ENCODE results near the gene SLC9A5.

The SLC9A5 gene

DNA sequence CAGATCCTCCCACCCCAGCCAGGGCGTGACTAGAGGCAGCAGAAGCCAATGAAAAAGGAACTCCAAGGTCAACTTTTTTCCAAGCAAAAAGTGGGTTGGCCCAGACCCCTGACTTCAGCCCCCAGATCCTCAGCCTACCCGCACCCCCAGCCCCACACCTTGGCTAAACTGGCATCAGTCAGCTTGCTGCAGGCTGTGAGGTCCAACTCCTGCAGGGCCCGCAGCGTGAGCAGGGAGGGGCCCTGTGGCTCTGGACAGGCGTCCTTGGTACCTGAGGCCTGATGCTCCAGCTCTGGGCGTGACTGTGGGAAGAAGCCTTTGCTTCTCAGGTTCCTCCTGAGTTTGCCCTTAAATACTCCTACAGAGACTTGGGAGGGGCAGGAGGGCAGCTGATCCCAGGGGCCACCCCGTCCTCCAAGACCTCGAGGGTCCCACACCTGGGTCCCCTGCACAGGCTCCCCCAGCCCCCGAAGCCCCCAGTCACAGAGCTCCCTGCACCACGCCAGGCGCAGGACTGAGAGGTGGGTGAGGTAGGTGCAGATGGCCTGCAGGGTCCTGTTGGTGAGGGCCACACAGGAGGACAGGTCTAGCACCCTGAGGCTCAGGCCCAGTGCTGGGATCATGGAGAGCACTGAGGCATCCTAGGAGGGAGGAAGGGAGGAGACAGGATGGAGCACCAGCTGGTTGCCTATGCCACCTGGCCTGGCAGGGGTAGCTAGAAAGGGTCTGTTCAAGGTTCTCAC lies 40.5 kb upstream of the SLC9A5 start:
- Histone ChIP-seq H3K4me2 (ENCODE audit: low read length) (no peak overlapping the region), H3K4me1 (ENCODE audit: low read length) (no peaks in the 10 kb centered on the region), H3K27ac (ENCODE audit: low read length) (no peak overlapping the region), H3K9ac (ENCODE audit: low read length) (no peak overlapping the region), H3K36me3 (replicated peaks; ENCODE audit: low read depth, low read length) (peaks cover 8% of the 10 kb centered on the region), H2AFZ (ENCODE audit: low read depth, low read length) (no peak overlapping the region), H3K27me3 (ENCODE audit: low read depth, low read length) (no peaks in the 10 kb centered on the region), H4K20me1 (ENCODE audit: insufficient read depth, low read length) (0 out of 2 replicates have a peak, but pooled peaks cover 3% of the 10 kb centered on the region), H3K9me3 (ENCODE audit: insufficient read depth, low read length) (no peaks in the 10 kb centered on the region), H3K79me2 (ENCODE audit: low read length) (no peaks in the 10 kb centered on the region), H3K4me3 (ENCODE audit: low read length) (no peak overlapping the region)
- TF ChIP-seq, protein P1, sequence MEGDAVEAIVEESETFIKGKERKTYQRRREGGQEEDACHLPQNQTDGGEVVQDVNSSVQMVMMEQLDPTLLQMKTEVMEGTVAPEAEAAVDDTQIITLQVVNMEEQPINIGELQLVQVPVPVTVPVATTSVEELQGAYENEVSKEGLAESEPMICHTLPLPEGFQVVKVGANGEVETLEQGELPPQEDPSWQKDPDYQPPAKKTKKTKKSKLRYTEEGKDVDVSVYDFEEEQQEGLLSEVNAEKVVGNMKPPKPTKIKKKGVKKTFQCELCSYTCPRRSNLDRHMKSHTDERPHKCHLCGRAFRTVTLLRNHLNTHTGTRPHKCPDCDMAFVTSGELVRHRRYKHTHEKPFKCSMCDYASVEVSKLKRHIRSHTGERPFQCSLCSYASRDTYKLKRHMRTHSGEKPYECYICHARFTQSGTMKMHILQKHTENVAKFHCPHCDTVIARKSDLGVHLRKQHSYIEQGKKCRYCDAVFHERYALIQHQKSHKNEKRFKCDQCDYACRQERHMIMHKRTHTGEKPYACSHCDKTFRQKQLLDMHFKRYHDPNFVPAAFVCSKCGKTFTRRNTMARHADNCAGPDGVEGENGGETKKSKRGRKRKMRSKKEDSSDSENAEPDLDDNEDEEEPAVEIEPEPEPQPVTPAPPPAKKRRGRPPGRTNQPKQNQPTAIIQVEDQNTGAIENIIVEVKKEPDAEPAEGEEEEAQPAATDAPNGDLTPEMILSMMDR (IDR thresholded peaks at IDR 0.05; ENCODE audit: low read depth, low read length): no peak
- no peak for TF ChIP-seq EZH2phosphoT487 (IDR thresholded peaks at IDR 0.05; ENCODE audit: low read depth)

DNA sequence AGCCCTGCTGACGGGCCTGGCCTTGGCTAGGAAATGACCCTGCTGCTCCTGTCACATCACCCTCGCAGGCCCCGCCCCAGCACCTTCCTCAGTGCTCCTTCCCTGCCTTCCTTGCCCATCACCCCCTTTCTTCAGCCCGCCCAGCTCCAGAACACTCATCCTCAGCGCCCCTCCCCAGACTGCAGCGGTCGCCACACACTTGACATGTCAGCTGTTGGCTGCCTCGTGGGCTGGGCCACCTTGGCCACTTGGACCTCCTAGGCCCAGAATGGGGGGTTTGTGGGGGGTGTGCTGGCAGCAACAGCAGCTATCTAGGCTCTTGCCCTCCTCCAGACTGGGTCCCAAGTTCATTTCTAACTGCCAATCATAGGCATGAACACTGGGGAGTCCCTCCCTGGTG lies 39.2 kb upstream of the SLC9A5 start:
- Histone ChIP-seq H3K27ac (ENCODE audit: low read length) (no peak overlapping the region), H3K27me3 (ENCODE audit: low read depth, low read length) (no peaks in the 10 kb centered on the region), H3K4me3 (ENCODE audit: low read length) (no peak overlapping the region), H3K4me1 (ENCODE audit: low read length) (no peaks in the 10 kb centered on the region), H3K36me3 (replicated peaks; ENCODE audit: low read depth, low read length) (no peaks in the 10 kb centered on the region), H3K4me2 (ENCODE audit: low read length) (no peak overlapping the region), H3K9me3 (ENCODE audit: insufficient read depth, low read length) (no peaks in the 10 kb centered on the region), H3K9ac (ENCODE audit: low read length) (no peak overlapping the region), H3K79me2 (ENCODE audit: low read length) (no peaks in the 10 kb centered on the region), H2AFZ (ENCODE audit: low read depth, low read length) (no peak overlapping the region), H4K20me1 (ENCODE audit: insufficient read depth, low read length) (0 out of 2 replicates have a peak, but pooled peaks cover 3% of the 10 kb centered on the region)
- TF ChIP-seq EZH2phosphoT487 (IDR thresholded peaks at IDR 0.05; ENCODE audit: low read depth): no peak
- TF ChIP-seq, protein P1 (IDR thresholded peaks at IDR 0.05; ENCODE audit: low read depth, low read length): no peak

GRCh38 chr16:67210069-67210937 lies 38.5 kb upstream of the SLC9A5 start:
- Histone ChIP-seq H3K4me1 (ENCODE audit: low read length) (no peaks in the 10 kb centered on the region), H3K27ac (ENCODE audit: low read length) (no peak overlapping the region), H3K4me2 (ENCODE audit: low read length) (no peak overlapping the region), H3K9ac (ENCODE audit: low read length) (no peak overlapping the region), H4K20me1 (ENCODE audit: insufficient read depth, low read length) (0 out of 2 replicates have a peak, but pooled peaks cover 3% of the 10 kb centered on the region), H3K9me3 (ENCODE audit: insufficient read depth, low read length) (no peaks in the 10 kb centered on the region), H3K36me3 (replicated peaks; ENCODE audit: low read depth, low read length) (no peaks in the 10 kb centered on the region), H3K4me3 (ENCODE audit: low read length) (no peak overlapping the region), H3K27me3 (ENCODE audit: low read depth, low read length) (no peaks in the 10 kb centered on the region), H3K79me2 (ENCODE audit: low read length) (no peaks in the 10 kb centered on the region), H2AFZ (ENCODE audit: low read depth, low read length) (no peak overlapping the region)
- TF ChIP-seq EZH2phosphoT487 (IDR thresholded peaks at IDR 0.05; ENCODE audit: low read depth): no peak
- TF ChIP-seq, protein P1 (IDR thresholded peaks at IDR 0.05; ENCODE audit: low read depth, low read length): no peak

GRCh38 chr16:67211674-67212073 lies 37.1 kb upstream of the SLC9A5 start:
- H3K9ac ChIP-seq (ENCODE audit: low read length): no peak overlapping the region
- H3K27ac ChIP-seq (ENCODE audit: low read length): no peak overlapping the region

More at GRCh38 chr16:67211674-67212073, 37.1 kb upstream of the SLC9A5 start:
- Histone ChIP-seq H3K4me1 (ENCODE audit: low read length) (no peaks in the 10 kb centered on the region), H3K4me3 (ENCODE audit: low read length) (no peak overlapping the region), H3K9me3 (ENCODE audit: insufficient read depth, low read length) (no peaks in the 10 kb centered on the region), H3K36me3 (replicated peaks; ENCODE audit: low read depth, low read length) (no peaks in the 10 kb centered on the region), H3K4me2 (ENCODE audit: low read length) (no peak overlapping the region), H4K20me1 (ENCODE audit: insufficient read depth, low read length) (no peaks in the 10 kb centered on the region), H3K79me2 (ENCODE audit: low read length) (no peaks in the 10 kb centered on the region), H2AFZ (ENCODE audit: low read depth, low read length) (no peak overlapping the region), H3K27me3 (ENCODE audit: low read depth, low read length) (no peaks in the 10 kb centered on the region)
- no peak for TF ChIP-seq EZH2phosphoT487 (IDR thresholded peaks at IDR 0.05; ENCODE audit: low read depth)
- TF ChIP-seq, protein P1 (IDR thresholded peaks at IDR 0.05; ENCODE audit: low read depth, low read length): no peak
